Measurements from ENCODE around the gene NDUFAF8.
A peak's percentile ranks its signal among the peaks of the same experiment; 100 is the strongest.

The NDUFAF8 gene

GRCh38 chr17:81200695-81201580, 38.2 kb upstream of the NDUFAF8 start:
- DNase-seq = peak; percentile 17

- DNase-seq = no peak
Observed at GRCh38 chr17:81202318-81202717, 36.8 kb upstream of the NDUFAF8 start.

GRCh38 chr17:81203136-81203535, 36.0 kb upstream of the NDUFAF8 start:
- no peak for DNase-seq

GRCh38 chr17:81204578-81204977, 34.5 kb upstream of the NDUFAF8 start:
- DNase-seq = no peak

GRCh38 chr17:81206166-81206565, 33.0 kb upstream of the NDUFAF8 start:
- DNase-seq = no peak

- DNase-seq = no peak
Observed at GRCh38 chr17:81206657-81207056, 32.5 kb upstream of the NDUFAF8 start.

GRCh38 chr17:81207610-81208581, 31.2 kb upstream of the NDUFAF8 start:
- peak; percentile 7 for DNase-seq

- DNase-seq = no peak
Observed at GRCh38 chr17:81208651-81209050, 30.5 kb upstream of the NDUFAF8 start.

- DNase-seq = no peak
Observed at GRCh38 chr17:81209141-81209540, 30.0 kb upstream of the NDUFAF8 start.

GRCh38 chr17:81210466-81210865, 28.7 kb upstream of the NDUFAF8 start:
- DNase-seq = no peak

- DNase-seq = no peak
Observed at GRCh38 chr17:81210868-81211267, 28.2 kb upstream of the NDUFAF8 start.

GRCh38 chr17:81212365-81212764, 26.8 kb upstream of the NDUFAF8 start:
- DNase-seq = no peak

GRCh38 chr17:81213978-81214377, 25.1 kb upstream of the NDUFAF8 start:
- DNase-seq = no peak

GRCh38 chr17:81217491-81217890, 21.6 kb upstream of the NDUFAF8 start:
- no peak for DNase-seq

GRCh38 chr17:81218459-81218858, 20.7 kb upstream of the NDUFAF8 start:
- DNase-seq = no peak

GRCh38 chr17:81218991-81219390, 20.1 kb upstream of the NDUFAF8 start:
- DNase-seq = no peak

- no peak for DNase-seq
Observed at GRCh38 chr17:81219476-81220180, 19.5 kb upstream of the NDUFAF8 start.

GRCh38 chr17:81221371-81221841, 17.7 kb upstream of the NDUFAF8 start:
- no peak for DNase-seq

GRCh38 chr17:81221842-81222619, 17.1 kb upstream of the NDUFAF8 start:
- DNase-seq = no peak

- DNase-seq = no peak
Observed at GRCh38 chr17:81222620-81222905, 16.6 kb upstream of the NDUFAF8 start.

GRCh38 chr17:81222906-81223761, 16.0 kb upstream of the NDUFAF8 start, which contains the start of gene CEP131:
Gene CEP131, minus strand, starts transcription at chr17:81222965. Its CDS starts 2,909 bp downstream, at chr17:81220056.
- DNase-seq = peak; percentile 97

Measured in NCI-H1092 treated with DMSO at 0.1 percent for 48 hours (cell line).